H9 (cell line): Measurements from ENCODE around the gene OR13J1. TPM values are rescaled to one million over a fixed set of nuclear protein-coding genes. Genes with fewer than 3 reads are reported as not detected.

Experiments
- DNase-seq: peaks from one replicate; pipeline ENCODE4 v3.0.0-alpha.2; 2017
- H2AFZ ChIP-seq: one replicate; pipeline ENCODE4 v1.6.1; 2013; ENCODE audit warnings: mild to moderate bottlenecking, low read length, control low read depth, moderate library complexity
- H2AK5ac ChIP-seq: 2 replicates; pipeline ENCODE4 v1.6.1; 2013; ENCODE audit warnings: low read length, control low read depth, mixed read lengths; ENCODE audit not compliant: insufficient read length
- H2BK120ac ChIP-seq: one replicate; pipeline ENCODE4 v1.6.1; 2013; ENCODE audit warnings: low read depth, mild to moderate bottlenecking, low read length, control low read depth, inconsistent platforms; ENCODE audit not compliant: poor library complexity, severe bottlenecking
- H2BK12ac ChIP-seq: 2 replicates; pipeline ENCODE4 v1.6.1; 2013; ENCODE audit warnings: low read length, control low read depth, mixed read lengths, low read depth; ENCODE audit not compliant: insufficient read length
- H2BK15ac ChIP-seq: 2 replicates; pipeline ENCODE4 v1.6.1; 2013; ENCODE audit warnings: low read depth, low read length, control low read depth
- H2BK20ac ChIP-seq: one replicate; pipeline ENCODE4 v1.6.1; 2013; ENCODE audit warnings: low read depth, mild to moderate bottlenecking, low read length, control low read depth, inconsistent platforms; ENCODE audit not compliant: poor library complexity, severe bottlenecking
- H2BK5ac ChIP-seq: 2 replicates; pipeline ENCODE4 v1.6.1; 2013; ENCODE audit warnings: low read length, control low read depth, mixed read lengths; ENCODE audit not compliant: insufficient read length
- H3K14ac ChIP-seq: 2 replicates; pipeline ENCODE4 v1.6.1; 2013; ENCODE audit warnings: low read length, control low read depth; ENCODE audit not compliant: insufficient read depth
- H3K18ac ChIP-seq: 2 replicates; pipeline ENCODE4 v1.6.1; 2013; ENCODE audit warnings: low read depth, mild to moderate bottlenecking, mixed read lengths, low read length, control low read depth; ENCODE audit not compliant: insufficient read length
- H3K23ac ChIP-seq: 2 replicates; pipeline ENCODE4 v1.6.1; 2013; ENCODE audit warnings: low read length, control low read depth, mixed read lengths, low read depth; ENCODE audit not compliant: insufficient read length
- H3K23me2 ChIP-seq: 2 replicates; pipeline ENCODE4 v1.6.1; 2013; ENCODE audit warnings: low read depth, mild to moderate bottlenecking, mixed read lengths, low read length, control low read depth; ENCODE audit not compliant: insufficient read length, poor library complexity, severe bottlenecking
- H3K27ac ChIP-seq: 2 replicates; pipeline ENCODE4 v1.5.1; 2013; ENCODE audit warnings: low read length, control low read depth, mixed read lengths, low read depth; ENCODE audit not compliant: insufficient read length
- H3K27me3 ChIP-seq: 2 replicates; pipeline ENCODE4 v1.6.1; 2013; ENCODE audit warnings: low read length, control low read depth, inconsistent platforms; ENCODE audit not compliant: insufficient read depth
- H3K4ac ChIP-seq: 2 replicates; pipeline ENCODE4 v1.6.1; 2013; ENCODE audit warnings: low read depth, mild to moderate bottlenecking, control low read depth, inconsistent platforms, low read length, moderate library complexity
- H3K4me1 ChIP-seq: 2 replicates; pipeline ENCODE4 v1.6.1; 2013; ENCODE audit warnings: low read length, control low read depth, inconsistent platforms; ENCODE audit not compliant: insufficient read depth
- H3K4me2 ChIP-seq: 2 replicates; pipeline ENCODE4 v1.6.1; 2013; ENCODE audit warnings: low read length, control low read depth, mixed read lengths; ENCODE audit not compliant: insufficient read length, insufficient read depth
- H3K56ac ChIP-seq: 2 replicates; pipeline ENCODE4 v1.6.1; 2013; ENCODE audit warnings: low read depth, mild to moderate bottlenecking, mixed read lengths, low read length, control low read depth; ENCODE audit not compliant: insufficient read length
- H3K79me1 ChIP-seq: 2 replicates; pipeline ENCODE4 v1.6.1; 2013; ENCODE audit warnings: low read depth, mild to moderate bottlenecking, moderate library complexity, low read length, control low read depth, inconsistent platforms; ENCODE audit not compliant: insufficient read depth, poor library complexity, severe bottlenecking
- H3K79me2 ChIP-seq: 2 replicates; pipeline ENCODE4 v1.6.1; 2013; ENCODE audit warnings: low read length, control low read depth, inconsistent platforms; ENCODE audit not compliant: insufficient read depth
- H3K9ac ChIP-seq: 2 replicates; pipeline ENCODE4 v1.6.1; 2013; ENCODE audit warnings: low read length, control low read depth, mixed read lengths; ENCODE audit not compliant: insufficient read length; ENCODE audit errors: extremely low read depth
- H3K9me3 ChIP-seq: one replicate; pipeline ENCODE4 v1.6.1; 2013; ENCODE audit warnings: low read depth, low read length, inconsistent platforms; ENCODE audit not compliant: control insufficient read depth
- H3T11ph ChIP-seq: one replicate; pipeline ENCODE4 v1.6.1; 2013; ENCODE audit warnings: mild to moderate bottlenecking, low read length, control low read depth, inconsistent platforms
- H4K20me1 ChIP-seq: one replicate; pipeline ENCODE4 v1.6.1; 2013; ENCODE audit not compliant: control insufficient read depth, insufficient read length, insufficient read depth
- H4K5ac ChIP-seq: 2 replicates; pipeline ENCODE4 v1.6.1; 2013; ENCODE audit warnings: low read depth, mild to moderate bottlenecking, mixed read lengths, low read length, control low read depth; ENCODE audit not compliant: insufficient read length
- H4K8ac ChIP-seq: replicated peaks from 2 replicates; pipeline ENCODE4 v1.6.1; 2013; ENCODE audit warnings: low read length, control low read depth, mixed read lengths, low read depth; ENCODE audit not compliant: insufficient read length
- H4K91ac ChIP-seq: 2 replicates; pipeline ENCODE4 v1.6.1; 2013; ENCODE audit warnings: low read depth, mild to moderate bottlenecking, moderate library complexity, mixed read lengths, low read length, control low read depth; ENCODE audit not compliant: insufficient read length
- H3K27ac Mint-ChIP-seq, 3 experiments: 2 replicates in 2 of 3; 3 replicates in 1 of 3; pipeline ENCODE4 v1.8.0; 2020 to 2021; ENCODE audit warnings: mixed read lengths in 3 of 3, mild to moderate bottlenecking in 1 of 3, moderate library complexity in 1 of 3
- H3K27me3 Mint-ChIP-seq: 2 replicates; pipeline ENCODE4 v1.8.0; 2021; ENCODE audit warnings: low read depth, mild to moderate bottlenecking, moderate library complexity, mixed read lengths
- H3K36me3 Mint-ChIP-seq, 3 experiments: 2 replicates in 2 of 3; 3 replicates in 1 of 3; pipeline ENCODE4 v1.8.0; 2020 to 2021; ENCODE audit warnings: low read depth in 3 of 3, mixed read lengths in 3 of 3; ENCODE audit not compliant: insufficient read depth in 1 of 3
- H3K4me1 Mint-ChIP-seq, 2 experiments: 2 replicates each; pipeline ENCODE4 v1.8.0; 2020; ENCODE audit warnings: mixed read lengths in 2 of 2
- H3K4me3 Mint-ChIP-seq, 2 experiments: 2 replicates in 1 of 2; 3 replicates in 1 of 2; pipeline ENCODE4 v1.8.0; 2020 to 2021; ENCODE audit warnings: mild to moderate bottlenecking in 2 of 2, mixed read lengths in 2 of 2, moderate library complexity in 1 of 2
- H3K9me3 Mint-ChIP-seq, 2 experiments: 2 replicates in 1 of 2; 3 replicates in 1 of 2; pipeline ENCODE4 v1.8.0; 2020; ENCODE audit warnings: mild to moderate bottlenecking in 2 of 2, mixed read lengths in 2 of 2, moderate library complexity in 1 of 2
- CTCF ChIP-seq: fragments of 200-600 bp; sonication (generic); conservative IDR thresholded peaks from 3 replicates; pipeline ENCODE4 v1.8.0; 2021; ENCODE audit warnings: antibody characterized with exemption, mild to moderate bottlenecking
- WGBS: extraction: QIAGEN DNeasy Blood & Tissue Kit; methylation state at CpG from one replicate; pipeline ENCODE4 v1.1.7; 2013; ENCODE audit warnings: missing lambda C conversion rate, low lambda C conversion rate, mixed read lengths; ENCODE audit not compliant: insufficient read length; ENCODE audit errors: extremely low coverage; 5-methylcytosine and 5-hydroxymethylcytosine counted together
- total RNA-seq: library from RNA; stranded (reverse); gene quantifications from 2 replicates; pipeline ENCODE4 v1.2.1, GENCODE V29; 2021

OR13J1 gene
- total RNA-seq, 1 experiment from 2014 or later, result not detected

GRCh38 chr9:35872505-35872904 lies 2.3 kb upstream of the OR13J1 start:
- H3K36me3 Mint-ChIP-seq, result peaks cover 0 to 13% (median 1%) of the 10 kb centered on the region in 3 experiments; a peak in 5 of 7 replicates
- Histone ChIP-seq H4K91ac (no peak overlapping the region), H3K4me2 (no peak overlapping the region), H2BK20ac (no peak overlapping the region), H3K79me2 (no peaks in the 10 kb centered on the region), H2AFZ (no peak overlapping the region), H2BK5ac (no peak overlapping the region), H2BK120ac (no peak overlapping the region), H3K14ac (no peak overlapping the region), H3K9ac (no peak overlapping the region), H4K5ac (no peak overlapping the region), H3K27ac (no peak overlapping the region), H3K79me1 (no peaks in the 10 kb centered on the region), H3K23me2 (no peaks in the 10 kb centered on the region), H4K20me1 (no peaks in the 10 kb centered on the region), H3K4ac (no peak overlapping the region), H4K8ac (no peak overlapping the region), H3K27me3 (no peaks in the 10 kb centered on the region), H3K9me3 (no peaks in the 10 kb centered on the region), H3K4me1 (peaks cover 7% of the 10 kb centered on the region; the same call in 1 of the 2 replicates), H2BK15ac (no peak overlapping the region), H2BK12ac (no peak overlapping the region), H3T11ph (no peak overlapping the region), H3K23ac (no peak overlapping the region), H2AK5ac (no peak overlapping the region), H3K56ac (no peak overlapping the region), H3K18ac (no peak overlapping the region)
- peaks cover 6% of the 10 kb centered on the region for H3K27me3 Mint-ChIP-seq
- H3K4me1 Mint-ChIP-seq, result peaks cover 16% of the 10 kb centered on the region in 2 experiments
- no peak overlapping the region for H3K27ac Mint-ChIP-seq
- H3K4me3 Mint-ChIP-seq, result no peak overlapping the region
- TF ChIP-seq CTCF, result no peak
- no peak for DNase-seq
- H3K9me3 Mint-ChIP-seq, result peaks cover 14 to 16% of the 10 kb centered on the region in 2 experiments
- WGBS, result no CpG with 5 or more reads among the region's 3 CpGs
